WTC11 (cell line): ENCODE measurements around the gene ARF5. TPM values are rescaled to one million over a fixed set of nuclear protein-coding genes. Genes with fewer than 3 reads are reported as not detected.

Experiments used
- ATAC-seq: fragments of 200-7000 bp; cut with Tn5 transposase; 2 replicates; pipeline ENCODE4 v1.10.0; 2021; ENCODE audit warnings: mild to moderate bottlenecking, moderate library complexity
- CTCF ChIA-PET: fragments of 300-600 bp; sonication (Branson Sonifier 250); formaldehyde crosslinking; loops from one replicate; lab custom pipeline; 2021; ENCODE audit warnings: antibody characterized with exemption; lab: Charles Lee
- POLR2A ChIA-PET: fragments of 350-600 bp; sonication (Branson Sonifier 250); formaldehyde crosslinking; loops from one replicate; lab custom pipeline; 2021; ENCODE audit warnings: antibody characterized with exemption; lab: Charles Lee
- DNase-seq: peaks from one replicate; pipeline ENCODE4 v3.0.0; 2021; ENCODE audit warnings: low spot score
- H3K27ac Mint-ChIP-seq: 2 replicates; pipeline ENCODE4 v1.8.0; 2021; ENCODE audit warnings: mixed read lengths
- H3K27me3 Mint-ChIP-seq: 2 replicates; pipeline ENCODE4 v1.8.0; 2021; ENCODE audit warnings: low read depth, mild to moderate bottlenecking, moderate library complexity, mixed read lengths
- H3K36me3 Mint-ChIP-seq: 2 replicates; pipeline ENCODE4 v1.8.0; 2021; ENCODE audit warnings: mixed read lengths
- H3K4me1 Mint-ChIP-seq: 2 replicates; pipeline ENCODE4 v1.8.0; 2022; ENCODE audit warnings: mixed read lengths
- H3K4me3 Mint-ChIP-seq: 2 replicates; pipeline ENCODE4 v1.8.0; 2021; ENCODE audit warnings: mild to moderate bottlenecking, moderate library complexity, mixed read lengths
- H3K9me3 Mint-ChIP-seq: 2 replicates; pipeline ENCODE4 v1.8.0; 2021; ENCODE audit warnings: mixed read lengths
- AFF4 ChIP-seq: sonication (generic); formaldehyde crosslinking; IDR thresholded peaks from 2 replicates; pipeline ENCODE4 v1.8.1; 2023; ENCODE audit warnings: mild to moderate bottlenecking, missing genetic modification reagents, borderline replicate concordance
- CTCF ChIP-seq: fragments of 200-600 bp; IDR thresholded peaks from 2 replicates; pipeline ENCODE4 v1.8.0; 2022; ENCODE audit warnings: antibody characterized with exemption
- EMX1 ChIP-seq: fragments of 250-450 bp; sonication (Bioruptor Pico); IDR thresholded peaks from 2 replicates; pipeline ENCODE4 v1.8.0; 2021; ENCODE audit warnings: mild to moderate bottlenecking
- FOXJ3 ChIP-seq: sonication (generic); formaldehyde crosslinking; IDR thresholded peaks from 2 replicates; pipeline ENCODE4 v1.9.0; 2021; ENCODE audit warnings: missing genetic modification reagents, mild to moderate bottlenecking, borderline replicate concordance
- FOXP4 ChIP-seq: sonication (generic); formaldehyde crosslinking; IDR thresholded peaks from 2 replicates; pipeline ENCODE4 v1.8.0; 2022; ENCODE audit warnings: mild to moderate bottlenecking, missing genetic modification reagents
- MAX ChIP-seq: sonication (generic); formaldehyde crosslinking; IDR thresholded peaks from 2 replicates; pipeline ENCODE4 v1.8.0; 2022; ENCODE audit warnings: mild to moderate bottlenecking, missing genetic modification reagents
- MXD4 ChIP-seq: fragments of 250-450 bp; sonication (Bioruptor Pico); IDR thresholded peaks from 2 replicates; pipeline ENCODE4 v1.8.0; 2021; ENCODE audit warnings: mild to moderate bottlenecking, moderate library complexity, borderline replicate concordance
- MYBL2 ChIP-seq: sonication (generic); formaldehyde crosslinking; IDR thresholded peaks from 2 replicates; pipeline ENCODE4 v1.8.1; 2023; ENCODE audit warnings: mild to moderate bottlenecking, moderate library complexity, missing genetic modification reagents
- NFE2L1 ChIP-seq: sonication (generic); formaldehyde crosslinking; IDR thresholded peaks from 2 replicates; pipeline ENCODE4 v1.8.1; 2023; ENCODE audit warnings: missing genetic modification reagents
- STAT6 ChIP-seq: sonication (generic); formaldehyde crosslinking; conservative IDR thresholded peaks from 2 replicates; pipeline ENCODE4 v1.8.1; 2023; ENCODE audit warnings: mild to moderate bottlenecking, low read depth, missing genetic modification reagents, moderate library complexity
- TEAD4 ChIP-seq: sonication (generic); formaldehyde crosslinking; IDR thresholded peaks from 2 replicates; pipeline ENCODE4 v1.8.0; 2022; ENCODE audit warnings: mild to moderate bottlenecking, missing genetic modification reagents
- TP53 ChIP-seq: sonication (generic); formaldehyde crosslinking; IDR thresholded peaks from 2 replicates; pipeline ENCODE4 v1.8.1; 2023; ENCODE audit warnings: mild to moderate bottlenecking, missing genetic modification reagents
- USF2 ChIP-seq: sonication (generic); formaldehyde crosslinking; IDR thresholded peaks from 2 replicates; pipeline ENCODE4 v1.8.1; 2023; ENCODE audit warnings: mild to moderate bottlenecking, missing genetic modification reagents, moderate library complexity
- ZBTB43 ChIP-seq: sonication (generic); formaldehyde crosslinking; IDR thresholded peaks from 2 replicates; pipeline ENCODE4 v1.8.1; 2023; ENCODE audit warnings: mild to moderate bottlenecking, missing genetic modification reagents
- ZMAT4 ChIP-seq: fragments of 250-450 bp; sonication (Bioruptor Pico); IDR thresholded peaks from 2 replicates; pipeline ENCODE4 v1.9.0; 2021; ENCODE audit warnings: mild to moderate bottlenecking
- ZNF263 ChIP-seq: sonication (generic); formaldehyde crosslinking; IDR thresholded peaks from 2 replicates; pipeline ENCODE4 v1.8.1; 2022; ENCODE audit warnings: low read depth, mild to moderate bottlenecking, moderate library complexity, missing genetic modification reagents
- ZNF532 ChIP-seq: fragments of 250-450 bp; sonication (Bioruptor Pico); IDR thresholded peaks from 2 replicates; pipeline ENCODE4 v1.9.0; 2021; ENCODE audit warnings: mild to moderate bottlenecking, borderline replicate concordance
- ZSCAN18 ChIP-seq: fragments of 250-450 bp; sonication (Bioruptor Pico); IDR thresholded peaks from 2 replicates; pipeline ENCODE4 v2.1.2; 2022; ENCODE audit warnings: mild to moderate bottlenecking, moderate library complexity
- total RNA-seq: library from RNA; stranded (reverse); gene quantifications from 3 replicates; pipeline ENCODE4 v1.2.3, GENCODE V29; 2021

ARF5 gene
- total RNA-seq, 1 experiment from 2014 or later: 167 TPM

GRCh38 chr7:127638197-127638596, 50.0 kb downstream of the ARF5 start:
- ATAC-seq: no peak
- ChIA-PET POLR2A (no interaction called here), CTCF (interaction anchor here (4.4 kb wide), 1 partner anchor 9 kb away, joined by 28 read pairs; no protein-coding TSS in a partner anchor)
- Mint-ChIP-seq H3K27ac (no peak overlapping the region), H3K27me3 (peaks cover 34% of the 10 kb centered on the region), H3K9me3 (no peaks in the 10 kb centered on the region), H3K4me3 (no peak overlapping the region), H3K4me1 (peaks cover 8% of the 10 kb centered on the region), H3K36me3 (no peaks in the 10 kb centered on the region)
- no peak for DNase-seq
- TF ChIP-seq EMX1 (CRISPR knock-in tag) (no peak), USF2 (CRISPR knock-in tag) (no peak), ZNF263 (CRISPR knock-in tag) (no peak), TEAD4 (CRISPR knock-in tag) (no peak), ZMAT4 (CRISPR knock-in tag) (no peak), STAT6 (CRISPR knock-in tag) (no peak), MAX (CRISPR knock-in tag) (no peak), MYBL2 (no peak), NFE2L1 (CRISPR knock-in tag) (no peak), ZSCAN18 (no peak), MXD4 (CRISPR knock-in tag) (no peak), TP53 (CRISPR knock-in tag) (no peak), CTCF (no peak), FOXP4 (no peak), ZBTB43 (CRISPR knock-in tag) (no peak), ZNF532 (no peak), AFF4 (CRISPR knock-in tag) (no peak), FOXJ3 (no peak)
